Cardiac septum (tissue), 1 donor: ENCODE measurements around the gene MAD1L1. TPM values are rescaled to one million over a fixed set of nuclear protein-coding genes. Genes with fewer than 3 reads are reported as not detected.
"Not testable (repeated sequence)": the region's sequence is repeated elsewhere in the genome, so short reads cannot be mapped to it uniquely, and the experiment has no call there.

ENCODE experiments used
- DNase-seq: peaks from one replicate; pipeline ENCODE4 v3.0.0-alpha.2; 2020; ENCODE audit warnings: low spot score
- intact Hi-C: fragments of 100-400 bp; cut with DNase I; formaldehyde crosslinking; loops from one replicate; pipeline ENCODE4 v1.14.0; 2022
- long read RNA-seq: library from polyadenylated mRNA; unstranded; transcript quantifications from one replicate; pipeline ENCODE4 v2.0.0, GENCODE V29; 2021
- total RNA-seq: library from RNA; stranded (reverse); fragmentation: NEBNext Ultra II Directional; extraction: Animal tissue kit (Norgen Biotek cat#: 25700); gene quantifications from one replicate; pipeline ENCODE4 v1.2.1, GENCODE V29; 2021
- donor health status: DM: no; HTN: no; CAD: no.

The MAD1L1 gene
- 13.5 TPM for total RNA-seq
- long read RNA-seq, partial matches to known transcripts, result 5 of 39 reads
- long read RNA-seq, other reads (novel, unspliced or antisense), result 30 of 39 reads

DNA sequence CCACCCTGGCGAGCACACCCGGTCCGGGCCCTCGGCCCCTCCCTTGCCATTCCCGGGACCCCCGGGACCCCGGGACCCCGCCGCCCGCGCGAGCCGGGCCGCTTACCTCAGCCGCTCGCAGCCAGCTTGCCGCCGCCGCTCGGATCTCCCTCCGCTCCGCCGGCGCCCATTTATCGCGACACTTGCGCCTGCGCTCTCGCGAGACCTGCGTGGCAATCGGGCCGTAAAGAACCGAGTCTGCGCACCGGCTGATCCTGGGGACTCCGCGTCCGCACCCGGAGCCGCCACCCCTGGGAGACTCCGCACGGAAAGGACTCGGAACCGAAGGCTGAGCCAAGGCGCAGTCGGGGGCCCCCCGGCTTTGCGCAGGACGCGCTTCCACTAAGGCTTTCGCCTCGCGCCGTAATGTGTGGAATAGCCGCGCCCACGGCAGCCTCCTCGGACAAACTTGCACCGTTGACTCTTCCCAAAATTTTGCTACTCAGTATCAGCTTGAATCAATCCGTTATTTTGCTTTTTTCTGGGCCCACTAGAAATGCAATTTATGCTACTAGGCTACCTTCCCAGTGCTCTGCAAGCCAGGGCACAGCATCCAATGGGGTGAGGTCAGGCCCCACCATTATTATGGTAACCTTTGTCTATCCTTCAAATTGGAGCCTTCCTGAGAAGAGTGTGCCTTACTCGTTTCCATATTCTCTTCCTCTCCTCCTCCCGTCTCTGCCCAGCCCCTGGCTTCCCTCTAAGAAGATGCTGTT lies at the start of gene MAD1L1:
Gene MAD1L1, minus strand, starts transcription at position 180 of the 755 bp plus-strand sequence. CDS start 2,812 bp downstream, outside the sequence.
- peak; percentile 94 for DNase-seq
- intact Hi-C loops, result no loop called here

DNA sequence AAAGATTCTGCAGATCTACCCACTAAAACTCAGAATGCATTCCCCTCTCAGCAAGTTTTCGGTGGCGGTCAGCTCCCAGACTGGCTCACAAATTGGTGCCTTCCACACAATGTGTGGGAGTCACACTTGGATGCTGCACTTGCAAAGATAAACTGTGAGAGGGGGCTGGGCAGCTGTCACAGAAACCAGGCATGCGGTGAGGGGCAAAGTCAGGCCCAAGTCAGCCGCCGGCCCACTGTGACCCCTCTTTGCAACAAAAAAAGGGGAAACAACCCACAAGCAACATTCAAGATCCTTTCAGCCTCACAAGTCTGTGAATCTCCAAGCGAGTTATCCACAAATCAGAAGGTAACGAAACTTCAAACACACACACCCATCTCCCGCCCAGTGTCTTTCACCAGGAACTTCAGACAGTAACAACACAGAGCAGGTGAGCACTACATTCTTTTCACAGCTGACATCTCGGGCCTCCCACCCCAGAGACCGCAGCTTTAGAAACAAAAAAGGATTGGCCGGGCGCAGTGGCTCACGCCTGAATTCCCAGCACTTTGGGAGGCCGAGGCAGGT lies 49.5 kb upstream of the MAD1L1 start:
- no peak for DNase-seq
- intact Hi-C loops, result no loop called here

- intact Hi-C loops, result no loop called here
- DNase-seq, result no peak
Observed at GRCh38 chr7:2281541-2281940, 48.8 kb upstream of the MAD1L1 start.

GRCh38 chr7:2280424-2280823 lies 47.7 kb upstream of the MAD1L1 start:
- intact Hi-C loops, result no loop called here
- no peak for DNase-seq

- intact Hi-C loops, result no loop called here
- DNase-seq, result no peak
Observed at GRCh38 chr7:2279896-2280295, 47.2 kb upstream of the MAD1L1 start.

DNA sequence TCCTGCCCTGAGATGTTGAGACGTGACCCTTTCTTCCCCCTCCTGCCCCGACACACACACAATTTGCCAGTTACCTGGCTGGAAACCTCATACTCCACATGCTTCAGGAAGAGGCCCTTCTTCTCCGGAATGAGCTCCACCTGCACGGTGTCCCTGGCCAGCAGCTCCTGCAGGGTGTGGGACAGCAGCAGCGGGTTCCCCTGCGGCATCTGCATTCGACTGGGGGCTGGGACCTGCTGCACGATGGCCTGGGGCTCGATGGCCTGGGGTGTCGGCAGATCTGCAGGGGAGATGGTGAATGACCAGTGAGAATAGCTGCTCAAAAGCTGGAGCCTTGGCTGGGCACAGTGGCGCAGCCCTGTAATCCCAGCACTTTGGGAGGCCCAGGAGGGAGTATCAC lies 45.3 kb upstream of the MAD1L1 start:
- intact Hi-C loops, result no loop called here
- no peak for DNase-seq

GRCh38 chr7:2276107-2276506 lies 43.4 kb upstream of the MAD1L1 start:
- DNase-seq, result no peak
- intact Hi-C loops, result no loop called here

DNA sequence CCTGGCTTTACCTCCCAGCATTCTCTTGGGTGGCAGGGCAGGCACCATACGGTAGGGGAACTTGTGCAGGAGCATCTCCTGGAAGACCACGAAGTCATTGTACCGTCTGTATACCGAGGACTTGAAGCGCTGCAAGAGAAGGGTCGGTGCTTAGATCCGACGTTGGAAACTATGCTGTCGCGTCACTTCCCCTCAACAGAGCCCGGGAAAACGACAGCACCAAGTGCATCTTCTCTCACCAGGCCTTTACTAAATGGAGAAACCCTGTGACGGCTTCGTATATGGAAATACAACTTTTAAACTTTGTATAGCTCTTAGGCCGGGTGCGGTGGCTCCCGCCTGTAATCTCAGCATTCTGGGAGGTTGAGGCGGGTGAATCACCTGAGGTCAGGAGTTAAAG lies 42.4 kb upstream of the MAD1L1 start:
- intact Hi-C loops, result no loop called here
- no peak for DNase-seq

DNA sequence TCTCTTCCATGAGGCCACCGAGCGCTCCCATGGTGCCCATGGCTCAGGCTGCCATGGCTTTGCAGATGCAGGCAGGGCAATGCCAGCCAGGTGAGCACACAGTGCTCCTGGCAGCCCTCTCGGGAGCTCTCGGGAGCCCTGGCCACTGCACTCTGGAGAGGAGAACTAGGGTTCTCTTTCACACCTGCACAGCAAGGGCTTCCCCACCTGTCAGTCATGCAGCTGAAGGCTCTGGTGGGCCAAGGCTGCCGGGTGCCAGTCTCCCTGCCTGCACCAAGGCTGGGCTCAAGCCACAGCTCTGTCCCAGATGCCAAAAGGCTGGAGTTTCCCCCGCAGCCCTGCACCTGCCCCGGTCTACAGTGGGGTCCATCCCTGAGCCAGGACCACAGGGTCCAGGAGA lies 41.9 kb upstream of the MAD1L1 start:
- intact Hi-C loops, result no loop called here
- no peak for DNase-seq

GRCh38 chr7:2273866-2274265 lies 41.1 kb upstream of the MAD1L1 start:
- no peak for DNase-seq
- intact Hi-C loops, result no loop called here

- intact Hi-C loops, result no loop called here
- no peak for DNase-seq
Observed at GRCh38 chr7:2272031-2272430, 39.3 kb upstream of the MAD1L1 start.

- no peak for DNase-seq
Observed at GRCh38 chr7:2271273-2272026, 38.7 kb upstream of the MAD1L1 start.

DNA sequence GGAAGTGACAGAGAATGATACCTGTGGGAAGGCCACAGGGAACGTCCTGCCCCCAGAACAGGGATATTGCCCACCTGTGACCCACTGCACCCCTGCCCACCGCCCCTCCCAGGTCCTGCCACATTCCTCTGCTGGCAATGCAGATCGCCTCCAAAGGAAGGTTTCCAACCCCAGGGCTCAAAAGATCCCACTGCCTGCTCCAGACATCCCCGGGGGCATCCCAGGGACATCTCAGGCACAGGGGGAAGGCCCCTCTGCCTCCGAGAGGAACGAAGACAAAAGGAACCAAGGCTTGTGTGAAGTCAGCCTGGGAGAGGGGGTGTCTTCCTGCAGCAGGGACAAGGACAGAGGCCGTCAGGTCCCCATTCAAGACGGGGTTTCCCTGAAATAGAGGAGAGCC lies 37.8 kb upstream of the MAD1L1 start:
- no peak for DNase-seq
- intact Hi-C loops, result no loop called here

More at GRCh38 chr7:2271273-2272026, 38.7 kb upstream of the MAD1L1 start:
- intact Hi-C loops, result no loop called here

- intact Hi-C loops, result no loop called here
- DNase-seq, result no peak
Observed at GRCh38 chr7:2269991-2270460, 37.3 kb upstream of the MAD1L1 start.

- intact Hi-C loops, DNase-seq: not testable (repeated sequence)
Observed at GRCh38 chr7:2269089-2269990, 36.6 kb upstream of the MAD1L1 start.

DNA sequence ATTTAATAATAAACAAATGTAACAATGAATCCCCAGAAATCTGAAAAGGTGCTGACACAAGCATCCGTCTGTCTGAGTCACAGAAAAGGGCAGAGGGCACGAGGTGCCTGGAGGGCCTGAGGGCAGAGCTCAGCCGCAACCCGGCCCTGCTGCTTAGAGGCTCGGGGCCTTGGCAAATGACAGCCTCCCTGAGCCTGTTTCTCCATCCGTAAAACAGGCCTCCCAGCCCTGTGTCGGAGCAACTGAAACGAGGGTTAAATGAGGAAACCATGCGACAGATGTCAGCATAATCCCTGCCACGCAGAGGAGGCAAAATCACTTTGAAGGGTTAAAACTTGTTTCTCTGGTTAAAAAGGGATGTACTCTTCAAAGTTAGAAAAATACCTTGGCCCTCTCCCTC lies 34.2 kb upstream of the MAD1L1 start:
- DNase-seq, result no peak
- intact Hi-C loops, result no loop called here

GRCh38 chr7:2264158-2264557 lies 31.4 kb upstream of the MAD1L1 start:
- DNase-seq, result no peak
- intact Hi-C loops, result no loop called here

GRCh38 chr7:2263176-2263575 lies 30.4 kb upstream of the MAD1L1 start:
- intact Hi-C loops, result no loop called here
- no peak for DNase-seq

DNA sequence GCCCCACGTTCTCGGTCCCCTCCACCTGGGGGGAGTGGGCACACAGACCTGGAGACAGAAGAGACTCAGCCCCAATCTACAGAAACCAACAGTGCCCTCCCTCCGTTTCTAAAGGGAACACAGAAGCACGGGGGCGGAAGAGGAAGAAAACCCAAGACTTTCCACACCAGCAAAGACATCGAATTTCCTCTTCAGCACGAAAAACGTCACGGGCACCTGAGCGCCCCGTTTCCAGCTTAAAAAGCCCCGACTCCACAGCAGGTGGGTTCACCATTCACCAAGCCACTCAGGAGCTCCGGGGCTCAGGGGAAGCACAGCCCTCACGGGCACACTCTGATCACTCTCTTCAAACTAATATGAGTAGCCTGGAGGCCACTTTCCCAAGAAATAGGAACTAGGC lies 28.9 kb upstream of the MAD1L1 start:
- DNase-seq, result no peak
- intact Hi-C loops, result no loop called here

DNA sequence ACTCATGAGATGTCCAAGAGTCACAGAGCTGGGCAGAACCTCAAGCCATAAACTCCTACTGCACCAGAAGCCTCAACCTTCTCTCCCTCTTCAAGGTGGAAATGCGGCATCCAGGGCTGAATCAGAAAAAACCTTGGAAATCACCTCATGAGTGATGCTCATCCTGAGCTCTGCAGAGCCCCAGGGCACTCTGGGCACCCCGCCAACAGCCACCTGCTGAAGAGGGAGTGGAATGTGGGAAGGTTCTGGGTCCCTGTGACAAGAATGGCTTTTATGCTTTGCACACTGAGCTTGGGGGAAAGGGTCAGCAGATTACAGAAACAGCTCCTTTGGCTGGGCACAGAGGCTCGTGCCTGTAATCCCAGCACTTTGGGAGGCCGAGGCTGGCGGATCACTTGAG lies 28.1 kb upstream of the MAD1L1 start:
- intact Hi-C loops, result no loop called here
- DNase-seq, result no peak
